ENCODE measurements around the gene SULT1A3.

DNA sequence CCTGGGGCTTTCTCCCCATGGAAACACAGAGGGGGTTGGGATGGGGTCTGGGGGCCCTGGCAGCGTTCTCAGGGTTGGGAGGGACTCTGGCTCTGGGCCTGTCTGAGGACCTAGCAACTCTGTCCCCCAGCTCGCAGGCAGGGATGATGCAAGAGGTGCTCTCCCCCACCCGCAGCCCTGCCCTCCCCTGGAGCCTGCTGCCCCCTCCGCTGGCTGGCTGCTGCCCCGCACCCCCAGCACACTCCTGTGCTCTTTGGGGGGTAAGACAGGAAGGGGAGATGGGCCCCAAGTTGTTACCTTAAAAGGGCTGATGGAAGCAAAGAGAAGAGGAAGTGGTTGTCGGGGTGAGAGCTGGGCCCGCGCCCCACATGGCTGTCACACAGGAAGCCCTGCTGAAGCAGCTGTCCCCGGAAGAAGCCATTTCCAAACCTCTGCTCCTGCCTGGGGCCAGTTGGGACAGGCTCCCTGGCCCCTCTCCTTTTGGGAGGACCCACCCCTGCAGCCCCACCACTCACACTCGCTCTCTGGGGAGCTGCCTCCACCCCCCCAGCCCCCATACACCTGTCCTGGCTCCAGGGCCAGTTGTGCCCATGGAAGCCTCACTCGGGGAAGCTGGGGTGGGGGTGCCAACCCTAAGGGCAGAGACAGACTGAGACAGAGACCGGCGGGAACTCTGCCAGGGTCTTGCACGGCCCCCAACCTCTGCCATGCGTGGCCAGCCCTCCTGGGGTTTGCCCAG is 13.2 kb upstream of the SULT1A3 start:
- TF ChIP-seq, protein P1, sequence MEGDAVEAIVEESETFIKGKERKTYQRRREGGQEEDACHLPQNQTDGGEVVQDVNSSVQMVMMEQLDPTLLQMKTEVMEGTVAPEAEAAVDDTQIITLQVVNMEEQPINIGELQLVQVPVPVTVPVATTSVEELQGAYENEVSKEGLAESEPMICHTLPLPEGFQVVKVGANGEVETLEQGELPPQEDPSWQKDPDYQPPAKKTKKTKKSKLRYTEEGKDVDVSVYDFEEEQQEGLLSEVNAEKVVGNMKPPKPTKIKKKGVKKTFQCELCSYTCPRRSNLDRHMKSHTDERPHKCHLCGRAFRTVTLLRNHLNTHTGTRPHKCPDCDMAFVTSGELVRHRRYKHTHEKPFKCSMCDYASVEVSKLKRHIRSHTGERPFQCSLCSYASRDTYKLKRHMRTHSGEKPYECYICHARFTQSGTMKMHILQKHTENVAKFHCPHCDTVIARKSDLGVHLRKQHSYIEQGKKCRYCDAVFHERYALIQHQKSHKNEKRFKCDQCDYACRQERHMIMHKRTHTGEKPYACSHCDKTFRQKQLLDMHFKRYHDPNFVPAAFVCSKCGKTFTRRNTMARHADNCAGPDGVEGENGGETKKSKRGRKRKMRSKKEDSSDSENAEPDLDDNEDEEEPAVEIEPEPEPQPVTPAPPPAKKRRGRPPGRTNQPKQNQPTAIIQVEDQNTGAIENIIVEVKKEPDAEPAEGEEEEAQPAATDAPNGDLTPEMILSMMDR (IDR thresholded peaks at IDR 0.05; ENCODE audit: insufficient read depth, low read length): no peak
- TF ChIP-seq POLR2AphosphoS5 (IDR thresholded peaks at IDR 0.05; ENCODE audit: low read depth): peak; percentile 83; the same call in 1 of the 2 replicates
- TF ChIP-seq, protein P2, sequence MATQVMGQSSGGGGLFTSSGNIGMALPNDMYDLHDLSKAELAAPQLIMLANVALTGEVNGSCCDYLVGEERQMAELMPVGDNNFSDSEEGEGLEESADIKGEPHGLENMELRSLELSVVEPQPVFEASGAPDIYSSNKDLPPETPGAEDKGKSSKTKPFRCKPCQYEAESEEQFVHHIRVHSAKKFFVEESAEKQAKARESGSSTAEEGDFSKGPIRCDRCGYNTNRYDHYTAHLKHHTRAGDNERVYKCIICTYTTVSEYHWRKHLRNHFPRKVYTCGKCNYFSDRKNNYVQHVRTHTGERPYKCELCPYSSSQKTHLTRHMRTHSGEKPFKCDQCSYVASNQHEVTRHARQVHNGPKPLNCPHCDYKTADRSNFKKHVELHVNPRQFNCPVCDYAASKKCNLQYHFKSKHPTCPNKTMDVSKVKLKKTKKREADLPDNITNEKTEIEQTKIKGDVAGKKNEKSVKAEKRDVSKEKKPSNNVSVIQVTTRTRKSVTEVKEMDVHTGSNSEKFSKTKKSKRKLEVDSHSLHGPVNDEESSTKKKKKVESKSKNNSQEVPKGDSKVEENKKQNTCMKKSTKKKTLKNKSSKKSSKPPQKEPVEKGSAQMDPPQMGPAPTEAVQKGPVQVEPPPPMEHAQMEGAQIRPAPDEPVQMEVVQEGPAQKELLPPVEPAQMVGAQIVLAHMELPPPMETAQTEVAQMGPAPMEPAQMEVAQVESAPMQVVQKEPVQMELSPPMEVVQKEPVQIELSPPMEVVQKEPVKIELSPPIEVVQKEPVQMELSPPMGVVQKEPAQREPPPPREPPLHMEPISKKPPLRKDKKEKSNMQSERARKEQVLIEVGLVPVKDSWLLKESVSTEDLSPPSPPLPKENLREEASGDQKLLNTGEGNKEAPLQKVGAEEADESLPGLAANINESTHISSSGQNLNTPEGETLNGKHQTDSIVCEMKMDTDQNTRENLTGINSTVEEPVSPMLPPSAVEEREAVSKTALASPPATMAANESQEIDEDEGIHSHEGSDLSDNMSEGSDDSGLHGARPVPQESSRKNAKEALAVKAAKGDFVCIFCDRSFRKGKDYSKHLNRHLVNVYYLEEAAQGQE (IDR thresholded peaks at IDR 0.05; ENCODE audit: insufficient replicate concordance, low read depth): peak; percentile 37
- peak; percentile 98 for TF ChIP-seq SPI1 (IDR thresholded peaks at IDR 0.05; ENCODE audit: borderline replicate concordance, low read depth)
